H1 (cell line): ENCODE results near the gene LANCL2. TPM values are rescaled to one million over a fixed set of nuclear protein-coding genes. Genes with fewer than 3 reads are reported as not detected.

Source experiments
- CBX5 ChIP-seq: fragments of 300-800, 300-1000 bp; sonication (generic); IDR thresholded peaks from 2 replicates; pipeline ENCODE4 v1.7.1; 2016; ENCODE audit warnings: antibody characterized with exemption, low read length, low read depth
- CHD7 ChIP-seq: fragments of 300-600 bp; sonication (generic); IDR thresholded peaks from 2 replicates; pipeline ENCODE4 v1.7.1; 2012; ENCODE audit warnings: low read length, moderate library complexity, mild to moderate bottlenecking, inconsistent platforms; ENCODE audit not compliant: insufficient replicate concordance
- CTBP2 ChIP-seq: IDR thresholded peaks from 2 replicates; pipeline ENCODE4 v1.7.0; 2011; ENCODE audit warnings: borderline replicate concordance, mild to moderate bottlenecking, moderate library complexity, mixed read lengths, low read length; ENCODE audit not compliant: insufficient read depth, insufficient read length
- SIN3A ChIP-seq, 2 experiments: IDR thresholded peaks in 1 of 2; conservative IDR thresholded peaks in 1 of 2; 2 replicates each; pipeline ENCODE4 v1.6.1; 2011 to 2012; ENCODE audit warnings: low read length in 2 of 2, improper control_type of control experiment in 1 of 2, low read depth in 1 of 2, mild to moderate bottlenecking in 1 of 2
- TAF1 ChIP-seq: IDR thresholded peaks from 2 replicates; pipeline ENCODE4 v1.6.1; 2011; ENCODE audit warnings: mild to moderate bottlenecking, low read depth, low read length
- polyA plus RNA-seq, 7 experiments: library from polyadenylated mRNA; depleted of rRNA in 3 of 7; stranded (reverse) in 5 of 7; unstranded in 2 of 7; fragments of >200 nt in 5 of 7; fragments of 200-250 nt in 2 of 7; gene quantifications; 1 replicate in 5 of 7; 2 replicates in 1 of 7; 4 replicates in 1 of 7; pipeline versions ENCODE4 v1.2.1 to v1.2.3, GENCODE V29; 2011 to 2013; ENCODE audit warnings: missing spikeins in 2 of 7, mixed read lengths in 2 of 7
- total RNA-seq: library from RNA; stranded (reverse); fragmentation: NEBNext Ultra II Directional; extraction: Animal tissue kit (Norgen Biotek cat#: 25700); gene quantifications from 2 replicates; pipeline ENCODE4 v1.2.1, GENCODE V29; 2021

LANCL2 gene
- total and polyA plus RNA-seq, 2 of the 8 experiments (the other 6 are each of a cell fraction or from before 2014, with no cell fraction given) = 9.2 to 9.5 TPM

GRCh38 chr7:55397617-55398016 lies 32.5 kb downstream of the LANCL2 start (continued):
- TF ChIP-seq CHD7 = no peak
- no peak for TF ChIP-seq SIN3A (conservative IDR thresholded peaks at IDR 0.05 in 1 of 2, IDR thresholded peaks at IDR 0.05 in 1 of 2; ENCODE audit: low read depth in 1 of 2, low read length in 2 of 2)
- no peak for TF ChIP-seq CBX5
- no peak for TF ChIP-seq CTBP2
- TF ChIP-seq TAF1 = no peak
